GM19463 (cell line): Measurements from ENCODE around the gene KYAT1.
A peak's percentile ranks its signal among the peaks of the same experiment; 100 is the strongest.

Experiments used
- ATAC-seq: cut with Tn5 transposase; IDR thresholded peaks from one replicate; pipeline ENCODE4 v1.9.1; 2021; ENCODE audit warnings: mild to moderate bottlenecking, moderate library complexity; ENCODE audit not compliant: unreplicated experiment

KYAT1 gene

GRCh38 chr9:128786681-128787601, 94.8 kb downstream of the KYAT1 start, which contains the start of gene TBC1D13:
TSS of gene TBC1D13 (plus strand) at chr9:128787253. CDS start at chr9:128787354, 101 bp downstream.
- peak; percentile 95 for ATAC-seq

- ATAC-seq = no peak
Observed at GRCh38 chr9:128785427-128785826, 96.3 kb downstream of the KYAT1 start.
